ENCODE results near the gene TAF3. TPM values are rescaled to one million over a fixed set of nuclear protein-coding genes. Genes with fewer than 3 reads are reported as not detected.

TAF3 gene
- total RNA-seq, 1 donor from 2014 or later: 4.6 TPM

DNA sequence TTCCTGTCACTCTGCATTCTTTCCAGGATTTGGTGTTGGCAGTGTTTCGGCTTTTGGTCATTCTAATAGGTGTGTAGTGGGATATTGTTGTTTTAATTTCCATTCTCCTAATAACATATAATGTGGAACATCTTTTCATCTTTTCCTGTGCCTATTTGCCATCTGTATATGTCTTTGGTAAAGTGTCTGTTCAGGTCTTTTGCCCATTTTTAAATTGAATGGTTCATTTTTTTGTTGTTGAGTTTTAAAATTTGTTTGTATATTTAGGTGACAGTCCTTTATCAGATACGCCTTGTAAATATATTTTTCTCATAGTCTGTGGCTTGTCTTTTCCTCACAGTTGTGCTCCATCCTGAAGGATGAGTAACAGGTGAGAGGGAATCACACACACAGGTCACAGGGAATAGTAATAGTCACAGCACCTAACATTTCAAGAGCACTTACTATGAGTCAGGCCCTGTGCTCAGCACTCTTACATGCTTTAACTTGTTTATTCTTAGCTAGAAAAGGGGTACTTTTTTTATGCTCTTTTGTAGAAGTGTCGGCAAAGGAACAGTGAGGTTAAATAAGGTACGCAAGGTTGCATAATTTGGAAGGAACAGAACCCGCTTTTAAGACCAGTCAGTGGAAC, 119.1 kb downstream of the TAF3 start:
- Histone ChIP-seq H3K79me2 (ENCODE audit: low read depth) (no peaks in the 10 kb centered on the region), H3K4me2 (no peak overlapping the region), H3K36me3 (no peaks in the 10 kb centered on the region), H3K4me3 (no peak overlapping the region), H2AFZ (replicated peaks) (no peak overlapping the region), H3K4me1 (no peaks in the 10 kb centered on the region), H3K9me3 (ENCODE audit: low read depth) (no peaks in the 10 kb centered on the region), H3K9ac (no peak overlapping the region), H3F3A (ENCODE audit: low read depth) (no peaks in the 10 kb centered on the region), H3K27me3 (no peaks in the 10 kb centered on the region), H4K20me1 (ENCODE audit: low read depth) (no peaks in the 10 kb centered on the region), H3K27ac (no peak overlapping the region)
- Mint-ChIP-seq H3K4me1 (no peaks in the 10 kb centered on the region), H3K36me3 (peaks cover 4% of the 10 kb centered on the region), H3K4me3 (no peak overlapping the region), H3K9me3 (peaks cover 5% of the 10 kb centered on the region), H3K27me3 (ENCODE audit: insufficient read depth, low read depth) (peaks cover 3% of the 10 kb centered on the region), H3K27ac (no peak overlapping the region)
- DNase-seq (ENCODE audit: low spot score): no peak
- TF ChIP-seq EZH2 (IDR thresholded peaks at IDR 0.05): no peak
- TF ChIP-seq, protein P1, sequence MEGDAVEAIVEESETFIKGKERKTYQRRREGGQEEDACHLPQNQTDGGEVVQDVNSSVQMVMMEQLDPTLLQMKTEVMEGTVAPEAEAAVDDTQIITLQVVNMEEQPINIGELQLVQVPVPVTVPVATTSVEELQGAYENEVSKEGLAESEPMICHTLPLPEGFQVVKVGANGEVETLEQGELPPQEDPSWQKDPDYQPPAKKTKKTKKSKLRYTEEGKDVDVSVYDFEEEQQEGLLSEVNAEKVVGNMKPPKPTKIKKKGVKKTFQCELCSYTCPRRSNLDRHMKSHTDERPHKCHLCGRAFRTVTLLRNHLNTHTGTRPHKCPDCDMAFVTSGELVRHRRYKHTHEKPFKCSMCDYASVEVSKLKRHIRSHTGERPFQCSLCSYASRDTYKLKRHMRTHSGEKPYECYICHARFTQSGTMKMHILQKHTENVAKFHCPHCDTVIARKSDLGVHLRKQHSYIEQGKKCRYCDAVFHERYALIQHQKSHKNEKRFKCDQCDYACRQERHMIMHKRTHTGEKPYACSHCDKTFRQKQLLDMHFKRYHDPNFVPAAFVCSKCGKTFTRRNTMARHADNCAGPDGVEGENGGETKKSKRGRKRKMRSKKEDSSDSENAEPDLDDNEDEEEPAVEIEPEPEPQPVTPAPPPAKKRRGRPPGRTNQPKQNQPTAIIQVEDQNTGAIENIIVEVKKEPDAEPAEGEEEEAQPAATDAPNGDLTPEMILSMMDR (IDR thresholded peaks at IDR 0.05): no peak
- no peak for TF ChIP-seq EZH2phosphoT487 (IDR thresholded peaks at IDR 0.05)

DNA sequence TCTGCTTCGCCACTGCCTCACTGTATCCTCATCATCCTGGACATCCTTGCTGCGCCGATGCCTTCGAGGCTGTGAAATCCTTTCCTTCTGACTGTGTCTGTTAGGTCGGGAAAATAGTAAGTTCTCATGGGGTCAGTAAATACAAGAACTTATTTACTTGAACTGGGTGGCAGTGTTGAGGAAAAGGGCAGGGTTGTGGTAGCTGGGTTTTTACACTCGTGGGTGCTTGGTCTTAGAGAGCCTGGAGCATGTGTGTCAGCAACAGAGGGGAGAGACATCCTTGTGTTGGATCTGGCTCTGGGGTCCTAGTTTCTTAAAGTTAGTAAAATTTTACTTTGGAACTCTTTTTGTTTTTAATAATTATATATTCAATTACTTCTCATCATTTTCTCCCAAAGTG, 123.3 kb downstream of the TAF3 start:
- Histone ChIP-seq H3K4me1 (no peaks in the 10 kb centered on the region), H3K4me2 (no peak overlapping the region), H3K27me3 (no peaks in the 10 kb centered on the region), H3K4me3 (no peak overlapping the region), H3K36me3 (no peaks in the 10 kb centered on the region), H4K20me1 (ENCODE audit: low read depth) (no peaks in the 10 kb centered on the region), H3K79me2 (ENCODE audit: low read depth) (no peaks in the 10 kb centered on the region), H3K27ac (no peak overlapping the region), H2AFZ (replicated peaks) (no peak overlapping the region), H3F3A (ENCODE audit: low read depth) (no peaks in the 10 kb centered on the region), H3K9me3 (ENCODE audit: low read depth) (no peaks in the 10 kb centered on the region), H3K9ac (no peak overlapping the region)
- TF ChIP-seq EZH2 (IDR thresholded peaks at IDR 0.05) (no peak), EZH2phosphoT487 (IDR thresholded peaks at IDR 0.05) (no peak)
- Mint-ChIP-seq H3K27me3 (ENCODE audit: insufficient read depth, low read depth) (peaks cover 3% of the 10 kb centered on the region), H3K4me3 (no peak overlapping the region), H3K27ac (no peak overlapping the region), H3K36me3 (peaks cover 6% of the 10 kb centered on the region), H3K4me1 (no peaks in the 10 kb centered on the region), H3K9me3 (peaks cover 5% of the 10 kb centered on the region)
- no peak for DNase-seq (ENCODE audit: low spot score)

DNA sequence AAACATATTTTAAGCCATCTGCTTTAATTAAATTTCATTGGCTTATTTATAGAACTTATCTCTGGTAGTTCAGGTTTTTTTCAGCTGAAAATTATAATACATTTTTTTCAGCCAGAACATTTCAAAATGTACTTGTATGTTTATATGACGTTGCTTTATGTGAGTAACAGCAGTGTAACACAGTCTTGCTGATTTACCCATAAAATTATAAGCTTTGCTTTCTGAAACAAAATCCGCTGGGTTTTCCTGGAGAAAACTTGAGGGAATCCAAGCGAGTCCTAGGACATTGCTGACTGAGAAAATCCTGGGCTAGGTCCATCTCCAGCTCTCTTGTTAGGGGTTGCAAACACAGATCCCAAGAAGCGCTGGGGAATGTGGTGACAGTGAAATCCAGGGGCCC, 124.0 kb downstream of the TAF3 start:
- Mint-ChIP-seq H3K4me1 (no peaks in the 10 kb centered on the region), H3K9me3 (no peaks in the 10 kb centered on the region), H3K27me3 (ENCODE audit: insufficient read depth, low read depth) (peaks cover 3% of the 10 kb centered on the region), H3K27ac (no peak overlapping the region), H3K4me3 (no peak overlapping the region), H3K36me3 (peaks cover 2% of the 10 kb centered on the region)
- Histone ChIP-seq H2AFZ (replicated peaks) (no peak overlapping the region), H3K36me3 (no peaks in the 10 kb centered on the region), H3K9ac (no peak overlapping the region), H4K20me1 (ENCODE audit: low read depth) (no peaks in the 10 kb centered on the region), H3K79me2 (ENCODE audit: low read depth) (no peaks in the 10 kb centered on the region), H3F3A (ENCODE audit: low read depth) (no peaks in the 10 kb centered on the region), H3K4me3 (no peak overlapping the region), H3K9me3 (ENCODE audit: low read depth) (no peaks in the 10 kb centered on the region), H3K27me3 (no peaks in the 10 kb centered on the region), H3K27ac (no peak overlapping the region), H3K4me1 (no peaks in the 10 kb centered on the region), H3K4me2 (no peak overlapping the region)
- TF ChIP-seq EZH2 (IDR thresholded peaks at IDR 0.05) (no peak), EZH2phosphoT487 (IDR thresholded peaks at IDR 0.05) (no peak)
- TF ChIP-seq, protein P1 (IDR thresholded peaks at IDR 0.05): no peak
- DNase-seq (ENCODE audit: low spot score): no peak

DNA sequence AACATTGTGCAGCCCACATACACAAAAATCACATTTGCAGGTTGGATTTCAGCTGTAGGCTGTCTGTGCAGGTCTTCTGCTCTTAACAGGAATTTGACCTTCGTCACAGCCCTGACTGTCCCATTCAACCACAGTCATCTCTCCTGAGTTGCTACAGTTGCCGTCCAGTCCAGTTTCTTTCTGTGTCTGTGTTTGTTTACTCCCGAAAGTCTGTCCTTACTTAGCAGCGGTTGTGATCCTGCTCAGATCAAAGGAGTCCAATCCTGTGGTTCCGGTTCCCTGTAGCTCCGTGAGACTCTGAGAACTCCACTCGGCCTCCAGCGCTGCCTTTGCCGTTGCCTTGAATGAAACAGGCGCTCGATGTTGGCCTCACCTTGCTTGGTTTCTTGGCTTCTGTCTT, 124.6 kb downstream of the TAF3 start:
- Mint-ChIP-seq H3K27ac (no peak overlapping the region), H3K36me3 (peaks cover 2% of the 10 kb centered on the region), H3K4me1 (no peaks in the 10 kb centered on the region), H3K9me3 (no peaks in the 10 kb centered on the region), H3K4me3 (no peak overlapping the region), H3K27me3 (ENCODE audit: insufficient read depth, low read depth) (peaks cover 3% of the 10 kb centered on the region)
- H3K27ac ChIP-seq: no peak overlapping the region
- H3K36me3 ChIP-seq: no peaks in the 10 kb centered on the region
- H3K9me3 ChIP-seq (ENCODE audit: low read depth): no peaks in the 10 kb centered on the region
- H3F3A ChIP-seq (ENCODE audit: low read depth): no peaks in the 10 kb centered on the region
- no peaks in the 10 kb centered on the region for H3K27me3 ChIP-seq
- TF ChIP-seq EZH2 (IDR thresholded peaks at IDR 0.05): no peak
- no peak for TF ChIP-seq EZH2phosphoT487 (IDR thresholded peaks at IDR 0.05)
- TF ChIP-seq, protein P1 (IDR thresholded peaks at IDR 0.05): no peak
- H3K79me2 ChIP-seq (ENCODE audit: low read depth): no peaks in the 10 kb centered on the region
- no peak overlapping the region for H3K9ac ChIP-seq
- no peak overlapping the region for H2AFZ ChIP-seq (replicated peaks)
- H3K4me1 ChIP-seq: no peaks in the 10 kb centered on the region
- H3K4me3 ChIP-seq: no peak overlapping the region
- no peak for DNase-seq (ENCODE audit: low spot score)
- no peaks in the 10 kb centered on the region for H4K20me1 ChIP-seq (ENCODE audit: low read depth)
- no peak overlapping the region for H3K4me2 ChIP-seq

All from neural progenitor cell (in vitro differentiated cells).